HCT116 (cell line): ENCODE measurements around the gene GLDC. TPM values are rescaled to one million over a fixed set of nuclear protein-coding genes. Genes with fewer than 3 reads are reported as not detected.
"Not testable (repeated sequence)": the region's sequence is repeated elsewhere in the genome, so short reads cannot be mapped to it uniquely, and the experiment has no call there.

Source experiments
- ATAC-seq: fragments of 200-7000 bp; cut with Tn5 transposase; 2 replicates; pipeline ENCODE4 v1.9.1; 2020; ENCODE audit warnings: mild to moderate bottlenecking, moderate library complexity
- BruUV-seq: library from RNA; stranded (reverse); fragments of 400-500 nt; replicated peaks from 2 replicates; lab custom pipeline; 2021; lab: Mats Ljungman, UMichigan
- CTCF ChIA-PET: fragments of 300-600 bp; sonication (Branson Sonifier 250); formaldehyde crosslinking; loops from one replicate; lab custom pipeline; 2021; ENCODE audit warnings: antibody characterized with exemption; lab: Charles Lee
- POLR2A ChIA-PET: fragments of 300-600, 350-600 bp; sonication (Branson Sonifier 250); formaldehyde crosslinking; loops from one replicate; lab custom pipeline; 2021; ENCODE audit warnings: antibody characterized with exemption; lab: Charles Lee
- RAD21 ChIA-PET, 2 experiments: fragments of 300-600 bp; sonication (Branson Sonifier 250); formaldehyde crosslinking; loops; one replicate each; lab custom pipeline; 2023; ENCODE audit warnings: low total read pairs in 2 of 2; ENCODE audit not compliant: uncharacterized antibody in 2 of 2, unreplicated experiment in 2 of 2, low non-redundant PET in 1 of 2; lab: Charles Lee
- DNase-seq: peaks from one replicate; pipeline ENCODE4 v3.0.0-alpha.2; 2010; ENCODE audit warnings: low read depth, low spot score
- H2AFZ ChIP-seq: fragments of 200-600 bp; shearing (Covaris generic), sonication (generic); 2 replicates; pipeline ENCODE4 v1.6.1; 2017; ENCODE audit warnings: low read depth, mixed run types, mixed read lengths, antibody characterized with exemption, low read length; ENCODE audit not compliant: poor library complexity, severe bottlenecking
- H3K27ac ChIP-seq: 2 replicates; pipeline ENCODE4 v1.5.1; 2012; ENCODE audit warnings: low read depth, low read length
- H3K27me3 ChIP-seq: fragments of 200-600 bp; sonication (generic); 2 replicates; pipeline ENCODE4 v1.6.1; 2016; ENCODE audit warnings: mixed run types, low read length, mixed read lengths; ENCODE audit not compliant: insufficient read depth
- H3K36me3 ChIP-seq, 2 experiments: fragments of 200-500 bp in 1 of 2; fragments of 200-600 bp in 1 of 2; sonication (Bioruptor generic) in 1 of 2; sonication (generic) in 1 of 2; 2 replicates each; pipeline versions ENCODE4 v1.5.1 to v1.6.1; 2014 to 2016; ENCODE audit warnings: low read length in 2 of 2, inconsistent platforms in 1 of 2, mixed read lengths in 1 of 2, mixed run types in 1 of 2; ENCODE audit not compliant: insufficient read depth in 2 of 2, control insufficient read depth in 1 of 2
- H3K4me1 ChIP-seq, 2 experiments: fragments of 200-600 bp in 1 of 2; sonication (generic) in 1 of 2; 2 replicates each; pipeline versions ENCODE4 v1.5.1 to v1.6.1; 2012 to 2017; ENCODE audit warnings: low read length in 2 of 2, inconsistent platforms in 1 of 2, mild to moderate bottlenecking in 1 of 2, mixed read lengths in 1 of 2, mixed run types in 1 of 2, moderate library complexity in 1 of 2; ENCODE audit not compliant: insufficient read depth in 2 of 2, control insufficient read depth in 1 of 2
- H3K4me2 ChIP-seq: fragments of 200-600 bp; sonication (generic); 2 replicates; pipeline ENCODE4 v1.6.1; 2017; ENCODE audit warnings: mixed run types, low read length, mixed read lengths
- H3K4me3 ChIP-seq, 2 experiments: fragments of 200-600 bp in 1 of 2; sonication (generic) in 1 of 2; replicated peaks in 1 of 2; 2 replicates each; pipeline ENCODE4 v1.5.1; 2011 to 2016; ENCODE audit warnings: low read length in 2 of 2, control low read depth in 1 of 2, low read depth in 1 of 2, mild to moderate bottlenecking in 1 of 2, mixed read lengths in 1 of 2, mixed run types in 1 of 2
- H3K79me2 ChIP-seq: fragments of 200-600 bp; sonication (generic); 2 replicates; pipeline ENCODE4 v1.6.1; 2017; ENCODE audit warnings: mild to moderate bottlenecking, mixed run types, low read length, moderate library complexity, mixed read lengths; ENCODE audit not compliant: insufficient read depth
- H3K9ac ChIP-seq: fragments of 200-600 bp; sonication (generic); 2 replicates; pipeline ENCODE4 v1.6.1; 2016; ENCODE audit warnings: low read length, mixed read lengths
- H3K9me2 ChIP-seq: fragments of 200-600 bp; sonication (generic), shearing (Covaris generic); 2 replicates; pipeline ENCODE4 v1.6.1; 2017; ENCODE audit warnings: mixed run types, mild to moderate bottlenecking, moderate library complexity; ENCODE audit not compliant: insufficient read depth
- H3K9me3 ChIP-seq, 2 experiments: fragments of 200-500 bp in 1 of 2; fragments of 200-600 bp in 1 of 2; sonication (Bioruptor generic) in 1 of 2; sonication (generic) in 1 of 2; 2 replicates each; pipeline ENCODE4 v1.6.1; 2014 to 2017; ENCODE audit warnings: low read length in 2 of 2, mixed read lengths in 2 of 2, inconsistent platforms in 1 of 2, low read depth in 1 of 2, mild to moderate bottlenecking in 1 of 2, mixed run types in 1 of 2, moderate library complexity in 1 of 2; ENCODE audit not compliant: control insufficient read depth in 1 of 2, insufficient read depth in 1 of 2
- H4K20me1 ChIP-seq: fragments of 200-600 bp; sonication (generic), shearing (Covaris generic); 2 replicates; pipeline ENCODE4 v1.6.1; 2017; ENCODE audit warnings: mixed run types, mild to moderate bottlenecking, moderate library complexity; ENCODE audit not compliant: insufficient read depth
- CEBPB ChIP-seq: IDR thresholded peaks from 2 replicates; pipeline ENCODE4 v1.6.1; 2012; ENCODE audit warnings: low read depth
- ELF1 ChIP-seq: IDR thresholded peaks from 2 replicates; pipeline ENCODE4 v1.6.1; 2012; ENCODE audit warnings: low read depth, borderline replicate concordance
- EZH2 ChIP-seq: fragments of 200-600 bp; sonication (generic); IDR thresholded peaks from 2 replicates; pipeline ENCODE4 v1.6.1; 2017; ENCODE audit warnings: antibody characterized with exemption, mixed run types
- EZH2phosphoT487 ChIP-seq: fragments of 200-600 bp; IDR thresholded peaks from 2 replicates; pipeline ENCODE4 v1.6.1; 2018; ENCODE audit warnings: antibody characterized with exemption, borderline replicate concordance
- FOSL1 ChIP-seq: IDR thresholded peaks from 2 replicates; pipeline ENCODE4 v1.6.1; 2012; ENCODE audit warnings: low read depth
- JUND ChIP-seq: IDR thresholded peaks from 2 replicates; pipeline ENCODE4 v1.6.1; 2012
- MAX ChIP-seq: IDR thresholded peaks from 2 replicates; pipeline ENCODE4 v1.6.1; 2012
- POLR2A ChIP-seq: IDR thresholded peaks from 2 replicates; pipeline ENCODE4 v1.7.0; 2011; ENCODE audit warnings: borderline replicate concordance; ENCODE audit not compliant: insufficient read depth, insufficient read length; ENCODE audit errors: extremely low read depth
- POLR2AphosphoS5 ChIP-seq: IDR thresholded peaks from 2 replicates; pipeline ENCODE4 v1.6.1; 2011; ENCODE audit warnings: mild to moderate bottlenecking, low read depth, low read length, moderate library complexity
- RAD21 ChIP-seq: IDR thresholded peaks from 2 replicates; pipeline ENCODE4 v1.6.1; 2012; ENCODE audit warnings: low read depth, mild to moderate bottlenecking
- SIN3A ChIP-seq: IDR thresholded peaks from 2 replicates; pipeline ENCODE4 v1.6.1; 2012; ENCODE audit warnings: low read depth
- SP1 ChIP-seq: IDR thresholded peaks from 2 replicates; pipeline ENCODE4 v1.6.1; 2012; ENCODE audit warnings: low read depth
- SRF ChIP-seq: IDR thresholded peaks from 2 replicates; pipeline ENCODE4 v1.6.1; 2012; ENCODE audit warnings: low read depth
- YY1 ChIP-seq: IDR thresholded peaks from 2 replicates; pipeline ENCODE4 v1.6.1; 2011; ENCODE audit warnings: low read length, low read depth, moderate library complexity, mild to moderate bottlenecking; ENCODE audit not compliant: insufficient replicate concordance; ENCODE audit errors: extremely low read depth
- ZBTB33 ChIP-seq: IDR thresholded peaks from 2 replicates; pipeline ENCODE4 v1.6.1; 2011; ENCODE audit warnings: mild to moderate bottlenecking, low read length, moderate library complexity; ENCODE audit not compliant: insufficient replicate concordance; ENCODE audit errors: extremely low read depth
- intact Hi-C: fragments of 100-400 bp; cut with micrococcal nuclease; formaldehyde crosslinking; loops from 2 replicates; pipeline ENCODE4 v1.10.0; 2022
- total RNA-seq: library from RNA; stranded (reverse); gene quantifications from one replicate; pipeline ENCODE4 v1.2.1, GENCODE V29; 2021; ENCODE audit not compliant: unreplicated experiment

The GLDC gene
- total RNA-seq, 1 experiment from 2014 or later = 4.9 TPM

- TF ChIP-seq FOSL1 = no peak
- ChIA-PET CTCF (no interaction called here), RAD21 (no interaction called here), POLR2A (no interaction called here)
- Histone ChIP-seq H3K4me1 (no peaks in the 10 kb centered on the region), H2AFZ (no peak overlapping the region), H3K4me3 (no peak overlapping the region), H3K27ac (no peak overlapping the region), H3K27me3 (no peaks in the 10 kb centered on the region), H3K4me2 (no peak overlapping the region), H4K20me1 (no peaks in the 10 kb centered on the region), H3K9ac (no peak overlapping the region), H3K36me3 (no peaks in the 10 kb centered on the region), H3K79me2 (no peaks in the 10 kb centered on the region), H3K9me3 (no peaks in the 10 kb centered on the region), H3K9me2 (no peaks in the 10 kb centered on the region)
- intact Hi-C loops = no loop called here
- BruUV-seq = no TSS peak
- DNase-seq = no peak
- no peak for ATAC-seq
Measured at GRCh38 chr9:6543204-6543603, 102.3 kb downstream of the GLDC start.

GRCh38 chr9:6542617-6543016 lies 102.9 kb downstream of the GLDC start:
- H3K9ac ChIP-seq, H4K20me1 ChIP-seq, RAD21 ChIA-PET, H3K36me3 ChIP-seq, H3K27me3 ChIP-seq, ATAC-seq, DNase-seq, H2AFZ ChIP-seq, H3K79me2 ChIP-seq, CTCF ChIA-PET, intact Hi-C loops, H3K9me2 ChIP-seq, POLR2A ChIA-PET, H3K4me3 ChIP-seq, H3K4me2 ChIP-seq, H3K4me1 ChIP-seq, H3K27ac ChIP-seq, H3K9me3 ChIP-seq, BruUV-seq: not testable (repeated sequence)

GRCh38 chr9:6538666-6539071 lies 106.9 kb downstream of the GLDC start:
- no TSS peak for BruUV-seq
- no peak overlapping the region for H2AFZ ChIP-seq
- RAD21 ChIA-PET = no interaction called here
- no peak overlapping the region for H3K9ac ChIP-seq
- H4K20me1 ChIP-seq = no peaks in the 10 kb centered on the region
- H3K9me3 ChIP-seq = no peaks in the 10 kb centered on the region
- CTCF ChIA-PET = no interaction called here
- no peaks in the 10 kb centered on the region for H3K9me2 ChIP-seq
- H3K27ac ChIP-seq = no peak overlapping the region
- H3K4me1 ChIP-seq = no peaks in the 10 kb centered on the region
- intact Hi-C loops = no loop called here
- POLR2A ChIA-PET = no interaction called here
- no peaks in the 10 kb centered on the region for H3K27me3 ChIP-seq
- ATAC-seq (no peak), DNase-seq (no peak)
- H3K36me3 ChIP-seq = no peaks in the 10 kb centered on the region
- no peak overlapping the region for H3K4me2 ChIP-seq
- H3K4me3 ChIP-seq = no peak overlapping the region
- no peaks in the 10 kb centered on the region for H3K79me2 ChIP-seq
- no peak for TF ChIP-seq EZH2
- TF ChIP-seq JUND = no peak
- TF ChIP-seq SRF = no peak
- TF ChIP-seq CEBPB = no peak
- no peak for TF ChIP-seq ELF1
- no peak for TF ChIP-seq POLR2AphosphoS5
- no peak for TF ChIP-seq RAD21
- no peak for TF ChIP-seq SP1
- no peak for TF ChIP-seq EZH2phosphoT487
- no peak for TF ChIP-seq FOSL1
- no peak for TF ChIP-seq MAX
- TF ChIP-seq YY1 = no peak
- TF ChIP-seq SIN3A = no peak
- no peak for TF ChIP-seq ZBTB33
- TF ChIP-seq POLR2A = no peak
